Parathyroid adenoma (tissue), 2 donors: ENCODE data around the gene TRNP1.

ENCODE experiments used
- H2AFZ ChIP-seq: fragments of 300-600 bp; sonication (generic); one replicate; pipeline ENCODE4 v1.7.0; 2017; ENCODE audit warnings: antibody characterized with exemption, mild to moderate bottlenecking
- H3K27ac ChIP-seq: fragments of 300-600 bp; sonication (generic); one replicate; pipeline ENCODE4 v1.7.0; 2017
- H3K27me3 ChIP-seq: fragments of 300-600 bp; sonication (generic); one replicate; pipeline ENCODE4 v1.7.0; 2017; ENCODE audit warnings: low read length; ENCODE audit not compliant: control insufficient read depth, insufficient read depth
- H3K36me3 ChIP-seq: fragments of 300-600 bp; sonication (generic); one replicate; pipeline ENCODE4 v1.7.0; 2017; ENCODE audit warnings: low read length; ENCODE audit not compliant: control insufficient read depth, insufficient read depth
- H3K4me1 ChIP-seq: fragments of 300-600 bp; sonication (generic); one replicate; pipeline ENCODE4 v1.7.0; 2017; ENCODE audit warnings: control low read depth
- H3K4me2 ChIP-seq: fragments of 300-600 bp; sonication (generic); one replicate; pipeline ENCODE4 v1.7.0; 2017; ENCODE audit warnings: low read length
- H3K4me3 ChIP-seq: fragments of 300-600 bp; sonication (generic); one replicate; pipeline ENCODE4 v1.7.0; 2017; ENCODE audit warnings: low read depth, low read length
- H3K79me2 ChIP-seq: fragments of 300-600 bp; sonication (generic); one replicate; pipeline ENCODE4 v1.7.0; 2017; ENCODE audit warnings: control low read depth
- H3K9ac ChIP-seq: fragments of 300-600 bp; sonication (generic); one replicate; pipeline ENCODE4 v1.7.0; 2017; ENCODE audit warnings: mild to moderate bottlenecking
- H3K9me3 ChIP-seq: fragments of 300-600 bp; sonication (generic); one replicate; pipeline ENCODE4 v1.7.0; 2017; ENCODE audit warnings: low read length; ENCODE audit not compliant: control insufficient read depth
- TF ChIP-seq, protein P1 (sequence below): fragments of 300-600 bp; sonication (generic); IDR thresholded peaks from one replicate; pipeline ENCODE4 v1.7.0; 2017; ENCODE audit warnings: antibody characterized with exemption, mild to moderate bottlenecking
- donor health status: primary hyperparathyroidism.

TRNP1 gene

GRCh38 chr1:26965628-26966027 lies 27.9 kb upstream of the TRNP1 start:
- TF ChIP-seq, protein P1, sequence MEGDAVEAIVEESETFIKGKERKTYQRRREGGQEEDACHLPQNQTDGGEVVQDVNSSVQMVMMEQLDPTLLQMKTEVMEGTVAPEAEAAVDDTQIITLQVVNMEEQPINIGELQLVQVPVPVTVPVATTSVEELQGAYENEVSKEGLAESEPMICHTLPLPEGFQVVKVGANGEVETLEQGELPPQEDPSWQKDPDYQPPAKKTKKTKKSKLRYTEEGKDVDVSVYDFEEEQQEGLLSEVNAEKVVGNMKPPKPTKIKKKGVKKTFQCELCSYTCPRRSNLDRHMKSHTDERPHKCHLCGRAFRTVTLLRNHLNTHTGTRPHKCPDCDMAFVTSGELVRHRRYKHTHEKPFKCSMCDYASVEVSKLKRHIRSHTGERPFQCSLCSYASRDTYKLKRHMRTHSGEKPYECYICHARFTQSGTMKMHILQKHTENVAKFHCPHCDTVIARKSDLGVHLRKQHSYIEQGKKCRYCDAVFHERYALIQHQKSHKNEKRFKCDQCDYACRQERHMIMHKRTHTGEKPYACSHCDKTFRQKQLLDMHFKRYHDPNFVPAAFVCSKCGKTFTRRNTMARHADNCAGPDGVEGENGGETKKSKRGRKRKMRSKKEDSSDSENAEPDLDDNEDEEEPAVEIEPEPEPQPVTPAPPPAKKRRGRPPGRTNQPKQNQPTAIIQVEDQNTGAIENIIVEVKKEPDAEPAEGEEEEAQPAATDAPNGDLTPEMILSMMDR, result no peak
- Histone ChIP-seq H3K9me3 (no peaks in the 10 kb centered on the region), H3K27ac (no peak overlapping the region), H3K79me2 (no peaks in the 10 kb centered on the region), H3K36me3 (no peaks in the 10 kb centered on the region), H3K4me2 (no peak overlapping the region), H3K27me3 (no peaks in the 10 kb centered on the region), H2AFZ (no peak overlapping the region), H3K9ac (no peak overlapping the region), H3K4me3 (no peak overlapping the region), H3K4me1 (no peaks in the 10 kb centered on the region)

DNA sequence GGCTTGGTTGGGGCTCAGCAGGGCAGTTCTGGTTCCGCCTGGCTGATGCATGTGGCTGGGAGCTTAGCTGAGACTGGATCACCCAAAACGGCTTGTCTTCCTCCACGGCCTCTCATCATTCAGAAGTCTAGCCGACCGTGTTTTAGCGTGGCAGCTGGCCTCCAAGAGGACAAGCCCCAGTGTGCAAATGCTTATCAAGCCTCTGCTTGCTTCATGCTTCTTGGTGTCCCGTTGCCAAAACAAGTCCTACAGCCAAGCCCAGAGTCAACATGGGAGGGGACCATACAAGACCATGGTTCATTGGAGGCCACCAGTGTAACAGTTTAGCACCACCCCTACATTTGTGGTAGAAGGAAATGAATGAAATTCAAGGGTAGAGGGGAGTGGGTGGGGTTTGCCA lies 22.7 kb upstream of the TRNP1 start:
- Histone ChIP-seq H3K4me2 (no peak overlapping the region), H3K27ac (no peak overlapping the region), H2AFZ (no peak overlapping the region), H3K79me2 (no peaks in the 10 kb centered on the region), H3K27me3 (no peaks in the 10 kb centered on the region), H3K9ac (no peak overlapping the region), H3K4me3 (no peak overlapping the region), H3K4me1 (peaks cover 16% of the 10 kb centered on the region), H3K36me3 (no peaks in the 10 kb centered on the region), H3K9me3 (no peaks in the 10 kb centered on the region)
- TF ChIP-seq, protein P1, result no peak

- H3K27ac ChIP-seq, result peak overlapping the region; percentile 67
- no peak overlapping the region for H3K4me2 ChIP-seq
- no peak overlapping the region for H3K4me3 ChIP-seq
- no peak overlapping the region for H2AFZ ChIP-seq
- H3K36me3 ChIP-seq, result no peaks in the 10 kb centered on the region
- H3K9ac ChIP-seq, result no peak overlapping the region
- H3K4me1 ChIP-seq, result peaks cover 16% of the 10 kb centered on the region
- H3K9me3 ChIP-seq, result no peaks in the 10 kb centered on the region
- H3K27me3 ChIP-seq, result no peaks in the 10 kb centered on the region
- TF ChIP-seq, protein P1, result no peak
- no peaks in the 10 kb centered on the region for H3K79me2 ChIP-seq
Observed at GRCh38 chr1:26971590-26971989, 21.9 kb upstream of the TRNP1 start.

- H3K9ac ChIP-seq, result no peak overlapping the region
- TF ChIP-seq, protein P1, result no peak
Observed at GRCh38 chr1:26972390-26972789, 21.1 kb upstream of the TRNP1 start.

DNA sequence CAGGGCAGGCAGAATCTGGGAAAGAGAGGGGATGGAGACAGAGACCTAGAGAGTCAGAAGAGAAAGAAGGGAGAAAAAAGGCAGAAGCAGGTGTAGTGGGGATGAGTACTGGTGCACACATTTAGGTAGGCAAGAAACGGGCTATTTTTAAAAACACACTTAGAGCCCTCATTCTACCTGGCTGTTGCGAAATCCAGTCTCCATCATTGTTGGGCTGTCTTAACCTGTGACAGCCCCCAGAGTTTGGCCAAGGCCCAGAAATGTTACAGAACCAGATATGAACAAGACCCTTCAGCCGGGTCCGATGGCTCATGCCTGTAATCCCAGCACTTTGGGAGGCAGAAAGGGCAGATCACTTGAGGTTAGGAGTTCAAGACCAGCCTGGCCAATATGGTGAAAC lies 20.7 kb upstream of the TRNP1 start:
- no peak overlapping the region for H3K4me2 ChIP-seq
- no peaks in the 10 kb centered on the region for H3K27me3 ChIP-seq
- H3K9ac ChIP-seq, result no peak overlapping the region
- H3K36me3 ChIP-seq, result no peaks in the 10 kb centered on the region
- peak overlapping the region; percentile 67 for H3K27ac ChIP-seq
- H3K9me3 ChIP-seq, result no peaks in the 10 kb centered on the region
- no peak overlapping the region for H2AFZ ChIP-seq
- TF ChIP-seq, protein P1, result no peak
- no peak overlapping the region for H3K4me3 ChIP-seq
- no peaks in the 10 kb centered on the region for H3K79me2 ChIP-seq
- H3K4me1 ChIP-seq, result peaks cover 16% of the 10 kb centered on the region

More at GRCh38 chr1:26972390-26972789, 21.1 kb upstream of the TRNP1 start:
- Histone ChIP-seq H3K27ac (peak overlapping the region; percentile 67), H3K4me1 (peaks cover 16% of the 10 kb centered on the region), H3K9me3 (no peaks in the 10 kb centered on the region), H3K27me3 (no peaks in the 10 kb centered on the region), H2AFZ (peak overlapping the region; percentile 29), H3K4me2 (no peak overlapping the region), H3K36me3 (no peaks in the 10 kb centered on the region), H3K79me2 (no peaks in the 10 kb centered on the region), H3K4me3 (no peak overlapping the region)
